ENCODE measurements around the gene UGT2B28.
"Not testable (repeated sequence)": the region's sequence is repeated elsewhere in the genome, so short reads cannot be mapped to it uniquely, and the experiment has no call there.

The UGT2B28 gene

GRCh38 chr4:69343558-69344420 lies 63.5 kb downstream of the UGT2B28 start:
- DNase-seq = not testable (repeated sequence)
